ENCODE measurements around the gene TENM3.

DNA sequence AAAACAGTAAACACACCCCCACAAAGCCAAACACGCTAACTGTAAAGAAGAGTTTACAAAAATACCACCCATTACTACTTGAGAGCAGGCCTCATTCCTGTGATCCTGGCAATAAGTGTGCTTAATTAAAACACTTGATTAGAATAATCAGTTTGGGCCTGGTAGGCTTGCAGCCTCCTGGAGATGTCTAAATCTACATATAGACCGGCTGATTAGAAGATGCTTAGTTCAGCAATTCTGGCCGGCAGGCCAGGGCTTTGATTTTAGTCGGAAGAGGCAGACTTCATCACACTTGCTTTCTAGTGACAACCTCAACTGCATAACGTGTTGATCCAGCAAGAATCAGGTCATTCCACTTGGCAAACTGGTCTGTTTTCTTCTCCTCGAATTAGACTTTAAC lies 560.0 kb downstream of the TENM3 start:
- TF ChIP-seq, protein P1, sequence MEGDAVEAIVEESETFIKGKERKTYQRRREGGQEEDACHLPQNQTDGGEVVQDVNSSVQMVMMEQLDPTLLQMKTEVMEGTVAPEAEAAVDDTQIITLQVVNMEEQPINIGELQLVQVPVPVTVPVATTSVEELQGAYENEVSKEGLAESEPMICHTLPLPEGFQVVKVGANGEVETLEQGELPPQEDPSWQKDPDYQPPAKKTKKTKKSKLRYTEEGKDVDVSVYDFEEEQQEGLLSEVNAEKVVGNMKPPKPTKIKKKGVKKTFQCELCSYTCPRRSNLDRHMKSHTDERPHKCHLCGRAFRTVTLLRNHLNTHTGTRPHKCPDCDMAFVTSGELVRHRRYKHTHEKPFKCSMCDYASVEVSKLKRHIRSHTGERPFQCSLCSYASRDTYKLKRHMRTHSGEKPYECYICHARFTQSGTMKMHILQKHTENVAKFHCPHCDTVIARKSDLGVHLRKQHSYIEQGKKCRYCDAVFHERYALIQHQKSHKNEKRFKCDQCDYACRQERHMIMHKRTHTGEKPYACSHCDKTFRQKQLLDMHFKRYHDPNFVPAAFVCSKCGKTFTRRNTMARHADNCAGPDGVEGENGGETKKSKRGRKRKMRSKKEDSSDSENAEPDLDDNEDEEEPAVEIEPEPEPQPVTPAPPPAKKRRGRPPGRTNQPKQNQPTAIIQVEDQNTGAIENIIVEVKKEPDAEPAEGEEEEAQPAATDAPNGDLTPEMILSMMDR (IDR thresholded peaks at IDR 0.05; ENCODE audit: low read length), result no peak
- TF ChIP-seq EZH2 (optimal IDR thresholded peaks at IDR 0.05; ENCODE audit: low read depth, low read length) (no peak), EZH2phosphoT487 (IDR thresholded peaks at IDR 0.05; ENCODE audit: low read length) (no peak)

All from MM.1S (cell line).